SJCRH30 (cell line): ENCODE measurements around the gene PPIE. TPM values are rescaled to one million over a fixed set of nuclear protein-coding genes. Genes with fewer than 3 reads are reported as not detected.

Source experiments
- DNase-seq, 2 experiments: peaks; one replicate each; pipeline ENCODE4 v3.0.0-alpha.2; 2015 to 2020
- H3K27ac ChIP-seq: fragments of 250-450 bp; sonication (Bioruptor Pico); 2 replicates; pipeline ENCODE4 v1.5.1; 2020; ENCODE audit warnings: mild to moderate bottlenecking, moderate library complexity
- H3K27me3 ChIP-seq: fragments of 250-450 bp; sonication (Bioruptor Pico); 2 replicates; pipeline ENCODE4 v1.5.1; 2020; ENCODE audit warnings: mild to moderate bottlenecking, moderate library complexity
- H3K36me3 ChIP-seq: fragments of 250-450 bp; sonication (Bioruptor Pico); 2 replicates; pipeline ENCODE4 v1.5.1; 2020; ENCODE audit warnings: mild to moderate bottlenecking, moderate library complexity
- H3K4me1 ChIP-seq: fragments of 250-450 bp; sonication (Bioruptor Pico); 2 replicates; pipeline ENCODE4 v1.5.1; 2020; ENCODE audit warnings: mild to moderate bottlenecking, moderate library complexity
- H3K4me3 ChIP-seq: fragments of 250-450 bp; sonication (Bioruptor Pico); 2 replicates; pipeline ENCODE4 v1.5.1; 2020; ENCODE audit warnings: mild to moderate bottlenecking, moderate library complexity
- H3K9me3 ChIP-seq: fragments of 250-450 bp; sonication (Bioruptor Pico); replicated peaks from 2 replicates; pipeline ENCODE4 v1.5.1; 2020; ENCODE audit warnings: mild to moderate bottlenecking, moderate library complexity
- total RNA-seq: library from RNA; depleted of rRNA; stranded (reverse); fragments of >200 nt; shearing (Covaris generic); gene quantifications from 2 replicates; pipeline ENCODE4 v1.2.3, GENCODE V29; 2014

PPIE gene
- total RNA-seq, 1 experiment from 2014 or later: 64.0 TPM

GRCh38 chr1:39704757-39705156, 33.9 kb upstream of the PPIE start:
- no peak for DNase-seq
- no peak overlapping the region for H3K4me3 ChIP-seq
- peaks cover 7% of the 10 kb centered on the region; the same call in 1 of the 2 replicates for H3K27me3 ChIP-seq
- H3K9me3 ChIP-seq: no peaks in the 10 kb centered on the region
- no peak overlapping the region for H3K27ac ChIP-seq
- no peaks in the 10 kb centered on the region for H3K36me3 ChIP-seq
- H3K4me1 ChIP-seq: peaks cover 5% of the 10 kb centered on the region

GRCh38 chr1:39707506-39707905, 31.2 kb upstream of the PPIE start:
- H3K36me3 ChIP-seq: no peaks in the 10 kb centered on the region
- no peak overlapping the region for H3K4me3 ChIP-seq
- no peak for DNase-seq
- H3K9me3 ChIP-seq: no peaks in the 10 kb centered on the region
- H3K27ac ChIP-seq: no peak overlapping the region
- no peaks in the 10 kb centered on the region; the same call in 1 of the 2 replicates for H3K4me1 ChIP-seq
- peaks cover 7% of the 10 kb centered on the region; the same call in 1 of the 2 replicates for H3K27me3 ChIP-seq

- H3K27ac ChIP-seq: no peak overlapping the region
- no peak overlapping the region for H3K4me3 ChIP-seq
- H3K27me3 ChIP-seq: peaks cover 10% of the 10 kb centered on the region; the same call in 1 of the 2 replicates
- DNase-seq: no peak
- H3K4me1 ChIP-seq: no peaks in the 10 kb centered on the region; the same call in 1 of the 2 replicates
- H3K36me3 ChIP-seq: no peaks in the 10 kb centered on the region
- H3K9me3 ChIP-seq: no peaks in the 10 kb centered on the region
These were observed 27.3 kb upstream of the PPIE start for GRCh38 chr1:39711104-39711965.

- Histone ChIP-seq H3K27me3 (peaks cover 11% of the 10 kb centered on the region), H3K4me1 (no peaks in the 10 kb centered on the region; the same call in 1 of the 2 replicates), H3K27ac (no peak overlapping the region), H3K4me3 (no peak overlapping the region), H3K36me3 (no peaks in the 10 kb centered on the region), H3K9me3 (no peaks in the 10 kb centered on the region)
- DNase-seq: no peak
These were observed 26.7 kb upstream of the PPIE start for GRCh38 chr1:39711966-39712340.

GRCh38 chr1:39713557-39713956, 25.1 kb upstream of the PPIE start:
- no peak overlapping the region for H3K4me3 ChIP-seq
- H3K4me1 ChIP-seq: no peaks in the 10 kb centered on the region; the same call in 1 of the 2 replicates
- H3K27me3 ChIP-seq: peaks cover 15% of the 10 kb centered on the region
- H3K27ac ChIP-seq: no peak overlapping the region
- no peaks in the 10 kb centered on the region for H3K9me3 ChIP-seq
- DNase-seq: no peak
- H3K36me3 ChIP-seq: no peaks in the 10 kb centered on the region

- DNase-seq: no peak
These were observed 20.9 kb upstream of the PPIE start for GRCh38 chr1:39717809-39718208.

GRCh38 chr1:39720094-39720999, 18.3 kb upstream of the PPIE start:
- peak in 1 of 2 experiments; percentile 87 for DNase-seq
- Histone ChIP-seq H3K4me1 (no peaks in the 10 kb centered on the region), H3K36me3 (no peaks in the 10 kb centered on the region)

More at GRCh38 chr1:39717809-39718208, 20.9 kb upstream of the PPIE start:
- H3K27me3 ChIP-seq: peaks cover 8% of the 10 kb centered on the region; the same call in 1 of the 2 replicates
- no peaks in the 10 kb centered on the region for H3K4me1 ChIP-seq
- H3K36me3 ChIP-seq: no peaks in the 10 kb centered on the region
- H3K27ac ChIP-seq: no peak overlapping the region
- no peak overlapping the region for H3K4me3 ChIP-seq
- H3K9me3 ChIP-seq: no peaks in the 10 kb centered on the region

GRCh38 chr1:39721664-39722063, 17.0 kb upstream of the PPIE start:
- no peak for DNase-seq
- H3K27me3 ChIP-seq: peaks cover 15% of the 10 kb centered on the region; the same call in 1 of the 2 replicates
- no peaks in the 10 kb centered on the region for H3K9me3 ChIP-seq

More at GRCh38 chr1:39720094-39720999, 18.3 kb upstream of the PPIE start:
- Histone ChIP-seq H3K9me3 (no peaks in the 10 kb centered on the region), H3K4me3 (no peak overlapping the region), H3K27ac (no peak overlapping the region), H3K27me3 (peaks cover 12% of the 10 kb centered on the region; the same call in 1 of the 2 replicates)

GRCh38 chr1:39722495-39722894, 16.2 kb upstream of the PPIE start:
- Histone ChIP-seq H3K4me1 (no peaks in the 10 kb centered on the region), H3K4me3 (no peak overlapping the region), H3K27me3 (peaks cover 12% of the 10 kb centered on the region), H3K27ac (no peak overlapping the region), H3K9me3 (no peaks in the 10 kb centered on the region), H3K36me3 (no peaks in the 10 kb centered on the region)
- DNase-seq: no peak

More at GRCh38 chr1:39721664-39722063, 17.0 kb upstream of the PPIE start:
- H3K27ac ChIP-seq: no peak overlapping the region
- H3K4me1 ChIP-seq: no peaks in the 10 kb centered on the region
- no peaks in the 10 kb centered on the region for H3K36me3 ChIP-seq
- no peak overlapping the region for H3K4me3 ChIP-seq

- DNase-seq: no peak
- no peaks in the 10 kb centered on the region for H3K4me1 ChIP-seq
- H3K9me3 ChIP-seq: no peaks in the 10 kb centered on the region
- peaks cover 14% of the 10 kb centered on the region for H3K27me3 ChIP-seq
- H3K27ac ChIP-seq: no peak overlapping the region
- H3K4me3 ChIP-seq: no peak overlapping the region
- no peaks in the 10 kb centered on the region for H3K36me3 ChIP-seq
These were observed 12.1 kb upstream of the PPIE start for GRCh38 chr1:39726600-39726999.

- no peak for DNase-seq
- Histone ChIP-seq H3K27me3 (peaks cover 17% of the 10 kb centered on the region), H3K4me3 (no peak overlapping the region), H3K4me1 (no peaks in the 10 kb centered on the region), H3K36me3 (no peaks in the 10 kb centered on the region), H3K9me3 (no peaks in the 10 kb centered on the region), H3K27ac (no peak overlapping the region)
These were observed 11.3 kb upstream of the PPIE start for GRCh38 chr1:39727221-39727931.

- no peaks in the 10 kb centered on the region for H3K9me3 ChIP-seq
- H3K4me1 ChIP-seq: no peaks in the 10 kb centered on the region
- H3K36me3 ChIP-seq: no peaks in the 10 kb centered on the region
- H3K4me3 ChIP-seq: no peak overlapping the region
- peaks cover 17% of the 10 kb centered on the region for H3K27me3 ChIP-seq
- no peak for DNase-seq
- no peak overlapping the region for H3K27ac ChIP-seq
These were observed 10.8 kb upstream of the PPIE start for GRCh38 chr1:39727932-39728317.

GRCh38 chr1:39729030-39729429, 9.7 kb upstream of the PPIE start:
- Histone ChIP-seq H3K4me1 (no peaks in the 10 kb centered on the region), H3K4me3 (no peak overlapping the region), H3K9me3 (no peaks in the 10 kb centered on the region), H3K27ac (no peak overlapping the region), H3K27me3 (peaks cover 17% of the 10 kb centered on the region), H3K36me3 (no peaks in the 10 kb centered on the region)
- DNase-seq: no peak

- DNase-seq: no peak
- H3K27ac ChIP-seq: no peak overlapping the region
- H3K9me3 ChIP-seq: no peaks in the 10 kb centered on the region
- H3K4me3 ChIP-seq: no peak overlapping the region
- H3K36me3 ChIP-seq: no peaks in the 10 kb centered on the region
- H3K4me1 ChIP-seq: no peaks in the 10 kb centered on the region
- H3K27me3 ChIP-seq: peaks cover 11% of the 10 kb centered on the region
These were observed 8.8 kb upstream of the PPIE start for GRCh38 chr1:39729842-39730241.
